ENCODE results near the gene CCDC102B.
"Not testable (repeated sequence)": the region's sequence is repeated elsewhere in the genome, so short reads cannot be mapped to it uniquely, and the experiment has no call there.

Gene CCDC102B

GRCh38 chr18:68972176-68972575 lies 174.3 kb downstream of the CCDC102B start:
- DNase-seq (ENCODE audit: low read depth in 2 of 2): no peak

- no peak for DNase-seq (ENCODE audit: low read depth in 2 of 2)
Measured at GRCh38 chr18:68979737-68980136, 181.9 kb downstream of the CCDC102B start.

GRCh38 chr18:68983126-68983525 lies 185.2 kb downstream of the CCDC102B start:
- DNase-seq (ENCODE audit: low read depth in 2 of 2): no peak

GRCh38 chr18:68984342-68984741 lies 186.5 kb downstream of the CCDC102B start:
- DNase-seq (ENCODE audit: low read depth in 2 of 2): no peak

GRCh38 chr18:68985172-68985820 lies 187.4 kb downstream of the CCDC102B start:
- DNase-seq (ENCODE audit: low read depth in 2 of 2): no peak

- no peak for DNase-seq (ENCODE audit: low read depth in 2 of 2)
Measured at GRCh38 chr18:68991286-68991685, 193.4 kb downstream of the CCDC102B start.

- DNase-seq (ENCODE audit: low read depth in 2 of 2): no peak
Measured at GRCh38 chr18:68992719-68993482, 195.0 kb downstream of the CCDC102B start.

- DNase-seq (ENCODE audit: low read depth in 2 of 2): no peak
Measured at GRCh38 chr18:68995675-68996074, 197.8 kb downstream of the CCDC102B start.

- no peak for DNase-seq (ENCODE audit: low read depth in 2 of 2)
Measured at GRCh38 chr18:68997845-68998244, 200.0 kb downstream of the CCDC102B start.

GRCh38 chr18:69000366-69000765 lies 202.5 kb downstream of the CCDC102B start:
- no peak for DNase-seq (ENCODE audit: low read depth in 2 of 2)

- no peak for DNase-seq (ENCODE audit: low read depth in 2 of 2)
Measured at GRCh38 chr18:69002233-69002632, 204.4 kb downstream of the CCDC102B start.

GRCh38 chr18:69006212-69006611 lies 208.3 kb downstream of the CCDC102B start:
- DNase-seq (ENCODE audit: low read depth in 2 of 2): not testable (repeated sequence)

GRCh38 chr18:69008538-69008937 lies 210.7 kb downstream of the CCDC102B start:
- DNase-seq (ENCODE audit: low read depth in 2 of 2): no peak

GRCh38 chr18:69021211-69021805 lies 223.4 kb downstream of the CCDC102B start:
- no peak for DNase-seq (ENCODE audit: low read depth in 2 of 2)

- DNase-seq (ENCODE audit: low read depth in 2 of 2): no peak
Measured at GRCh38 chr18:69022426-69022825, 224.5 kb downstream of the CCDC102B start.

- DNase-seq (ENCODE audit: low read depth in 2 of 2): no peak
Measured at GRCh38 chr18:69031571-69031970, 233.7 kb downstream of the CCDC102B start.

- DNase-seq (ENCODE audit: low read depth in 2 of 2): no peak
Measured at GRCh38 chr18:69032009-69032408, 234.1 kb downstream of the CCDC102B start.

GRCh38 chr18:69035756-69036155 lies 237.9 kb downstream of the CCDC102B start:
- no peak for DNase-seq (ENCODE audit: low read depth in 2 of 2)

- no peak for DNase-seq (ENCODE audit: low read depth in 2 of 2)
Measured at GRCh38 chr18:69044215-69044614, 246.3 kb downstream of the CCDC102B start.

GRCh38 chr18:69064063-69064462 lies 266.2 kb downstream of the CCDC102B start:
- no peak for DNase-seq (ENCODE audit: low read depth in 2 of 2)

GRCh38 chr18:69067048-69067447 lies 269.2 kb downstream of the CCDC102B start:
- no peak for DNase-seq (ENCODE audit: low read depth in 2 of 2)

GRCh38 chr18:69071680-69072079 lies 273.8 kb downstream of the CCDC102B start:
- DNase-seq (ENCODE audit: low read depth in 2 of 2): no peak

GRCh38 chr18:69081846-69082245 lies 284.0 kb downstream of the CCDC102B start:
- no peak for DNase-seq (ENCODE audit: low read depth in 2 of 2)

Data from stimulated activated CD4-positive, alpha-beta T cell treated with anti-CD3 and anti-CD28 coated beads, Interleukin-1b, Interleukin-23, amount 100 ng/mL, for 1 hour (primary cell).